ENCODE measurements around the gene HYI. TPM values are rescaled to one million over a fixed set of nuclear protein-coding genes. Genes with fewer than 3 reads are reported as not detected.

The HYI gene
- total and polyA plus RNA-seq, 7 donors = 40.4 to 104 (median 72.8) TPM

DNA sequence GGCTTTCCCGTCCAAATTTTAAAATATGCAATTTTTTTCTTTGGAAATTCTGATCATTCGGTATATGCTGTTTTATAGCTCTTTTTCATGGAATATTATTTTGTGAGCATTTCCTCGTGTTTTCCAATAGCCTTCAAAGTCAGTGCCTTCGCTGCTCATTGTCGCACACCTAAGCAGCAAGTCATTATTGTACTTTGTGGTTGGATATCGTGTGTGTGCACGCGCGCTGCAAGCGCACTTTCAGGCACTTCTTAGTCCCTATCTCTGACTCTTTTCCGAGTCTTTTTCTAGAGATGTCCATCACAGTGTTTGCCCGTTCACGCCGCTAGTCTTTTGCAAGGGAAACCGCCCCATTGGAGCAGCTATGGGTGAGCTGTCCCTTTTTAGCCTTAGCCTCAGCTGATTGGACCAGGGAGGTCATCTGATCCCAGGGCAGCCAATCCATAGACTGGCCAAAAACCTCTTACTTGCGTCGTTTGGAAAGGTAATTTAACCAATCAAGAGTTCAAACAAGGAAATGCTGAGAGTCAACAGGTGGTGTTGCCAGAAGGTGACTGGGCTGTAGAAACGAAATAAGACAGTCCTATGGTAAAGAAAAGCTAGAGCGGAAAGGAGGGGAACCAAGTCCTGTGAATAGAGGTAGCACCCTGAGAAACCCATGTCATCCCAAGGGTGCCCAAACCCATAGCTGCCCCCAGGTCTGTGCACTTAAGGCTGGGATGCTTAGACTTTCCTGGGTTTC lies 710 bp upstream of the HYI start:
- intact Hi-C loops (cut with DNase I) = loop anchor here (5.0 kb wide), 1 partner anchor 97 kb away; the partner anchor contains the start of gene CDC20
- H3K27me3 ChIP-seq = no peaks in the 10 kb centered on the region
- peak in 3 of 4 donors; percentile 22 to 60 (median 34) for TF ChIP-seq POLR2AphosphoS5 (IDR thresholded peaks at IDR 0.05)
- TF ChIP-seq, protein P1, sequence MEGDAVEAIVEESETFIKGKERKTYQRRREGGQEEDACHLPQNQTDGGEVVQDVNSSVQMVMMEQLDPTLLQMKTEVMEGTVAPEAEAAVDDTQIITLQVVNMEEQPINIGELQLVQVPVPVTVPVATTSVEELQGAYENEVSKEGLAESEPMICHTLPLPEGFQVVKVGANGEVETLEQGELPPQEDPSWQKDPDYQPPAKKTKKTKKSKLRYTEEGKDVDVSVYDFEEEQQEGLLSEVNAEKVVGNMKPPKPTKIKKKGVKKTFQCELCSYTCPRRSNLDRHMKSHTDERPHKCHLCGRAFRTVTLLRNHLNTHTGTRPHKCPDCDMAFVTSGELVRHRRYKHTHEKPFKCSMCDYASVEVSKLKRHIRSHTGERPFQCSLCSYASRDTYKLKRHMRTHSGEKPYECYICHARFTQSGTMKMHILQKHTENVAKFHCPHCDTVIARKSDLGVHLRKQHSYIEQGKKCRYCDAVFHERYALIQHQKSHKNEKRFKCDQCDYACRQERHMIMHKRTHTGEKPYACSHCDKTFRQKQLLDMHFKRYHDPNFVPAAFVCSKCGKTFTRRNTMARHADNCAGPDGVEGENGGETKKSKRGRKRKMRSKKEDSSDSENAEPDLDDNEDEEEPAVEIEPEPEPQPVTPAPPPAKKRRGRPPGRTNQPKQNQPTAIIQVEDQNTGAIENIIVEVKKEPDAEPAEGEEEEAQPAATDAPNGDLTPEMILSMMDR (IDR thresholded peaks at IDR 0.05) = peak in 1 of 4 experiments; percentile 28
- no peak for TF ChIP-seq EP300 (IDR thresholded peaks at IDR 0.05)
- TF ChIP-seq POLR2A (IDR thresholded peaks at IDR 0.05) = peak in 1 of 2 donors; percentile 50
- peaks cover 0 to 22% (median 20%) of the 10 kb centered on the region in 4 donors for H3K4me1 ChIP-seq
- WGBS, 2 donors = 4 to 7% methylated on average over 19 of the region's 19 CpGs
- peak; percentile 88 for DNase-seq
- peaks cover 4 to 27% (median 24%) of the 10 kb centered on the region in 4 donors for H3K36me3 ChIP-seq
- H3K27ac ChIP-seq = peak overlapping the region; percentile 90 to 97 (median 94)
- no peaks in the 10 kb centered on the region for H3K9me3 ChIP-seq
- peak overlapping the region; percentile 49 to 77 (median 67) for H3K4me3 ChIP-seq

DNA sequence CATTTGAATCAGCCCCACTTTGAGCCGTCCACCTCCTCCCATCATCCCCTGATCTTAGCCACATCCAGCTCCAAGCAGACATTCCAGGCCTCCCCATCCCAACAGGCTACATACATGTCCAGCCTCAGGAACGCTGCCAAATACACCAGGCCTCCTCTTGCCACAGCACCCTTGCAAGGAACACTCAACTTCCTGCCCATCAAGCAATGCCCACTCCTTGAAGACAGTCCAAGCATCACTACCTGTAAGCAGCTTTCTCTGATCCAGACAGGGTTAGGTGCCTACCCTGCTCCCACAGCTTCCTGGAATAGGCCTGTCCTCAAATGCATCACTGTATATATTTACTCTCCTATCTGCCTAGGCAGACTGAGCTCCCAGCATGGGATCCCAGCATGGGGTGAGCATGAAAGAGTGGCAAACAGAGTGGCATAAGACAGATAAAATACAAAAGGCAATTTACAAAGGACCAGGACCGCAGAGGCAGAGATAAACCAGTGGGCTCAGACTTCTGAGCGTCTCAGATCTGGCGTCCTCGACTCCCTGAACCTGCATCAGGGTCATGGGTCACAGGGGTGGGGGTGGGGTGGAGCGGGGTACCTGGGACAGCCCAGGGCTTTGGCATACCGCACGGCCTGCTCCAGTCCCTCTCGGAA lies 816 bp downstream of the HYI start:
- TF ChIP-seq EP300 (IDR thresholded peaks at IDR 0.05) = no peak
- TF ChIP-seq POLR2AphosphoS5 (IDR thresholded peaks at IDR 0.05) = peak in 1 of 4 donors; percentile 13
- TF ChIP-seq, protein P1 (IDR thresholded peaks at IDR 0.05) = peak in 1 of 4 experiments; percentile 11
- intact Hi-C loops (cut with DNase I) = loop anchor here (5.0 kb wide), 1 partner anchor 96 kb away; the partner anchor contains the start of gene CDC20
- Histone ChIP-seq H3K4me3 (peak overlapping the region; percentile 49 to 77 (median 67)), H3K27ac (peak overlapping the region; percentile 90 to 97 (median 94)), H3K36me3 (peaks cover 16 to 43% (median 35%) of the 10 kb centered on the region in 4 donors), H3K4me1 (peaks cover 0 to 22% (median 20%) of the 10 kb centered on the region in 4 donors), H3K27me3 (no peaks in the 10 kb centered on the region), H3K9me3 (no peaks in the 10 kb centered on the region)
- 19 to 28% methylated on average over 10 of the region's 10 CpGs for WGBS, 2 donors
- DNase-seq = peak; percentile 83

DNA sequence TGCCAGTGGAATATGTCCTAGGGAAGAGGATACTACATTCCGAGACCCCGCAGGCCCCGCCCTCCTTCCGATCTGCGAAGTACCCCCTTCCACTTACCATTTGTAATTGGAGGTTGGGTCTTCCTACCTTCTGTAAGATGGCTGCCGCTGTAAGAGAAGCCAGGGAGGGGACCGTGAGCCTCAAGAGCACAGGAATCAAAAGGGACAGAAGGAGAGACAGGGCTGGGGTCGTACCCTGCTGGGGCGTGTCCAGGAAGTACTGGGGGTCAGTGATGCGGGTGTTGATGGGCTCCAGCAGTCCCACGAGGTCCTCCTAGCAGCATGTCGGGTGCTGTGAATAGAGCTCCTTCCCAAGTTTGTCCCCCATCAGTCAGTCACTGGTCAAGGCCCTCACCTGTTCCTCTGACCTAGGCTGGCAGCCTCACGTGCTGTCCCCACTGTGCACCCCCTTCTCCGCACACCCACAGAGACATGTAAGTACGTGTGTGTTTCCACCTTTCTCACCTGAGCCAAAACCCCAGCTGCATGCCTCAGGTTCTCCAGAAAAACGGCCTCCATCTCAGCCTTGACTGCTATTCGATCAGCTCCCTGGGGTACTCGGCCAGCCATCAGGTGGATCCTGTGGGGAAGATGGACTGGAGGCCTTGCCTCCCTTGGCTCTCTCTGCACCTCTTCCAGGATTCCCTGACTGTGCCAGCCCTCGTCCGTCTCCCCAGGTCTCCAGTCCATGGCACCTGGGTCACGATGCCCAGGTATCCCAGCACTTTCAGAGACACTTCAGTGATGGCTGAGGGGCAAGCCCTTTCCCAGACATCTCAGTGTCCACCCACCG lies 1.8 kb downstream of the HYI start:
- Histone ChIP-seq H3K4me1 (peaks cover 0 to 22% (median 20%) of the 10 kb centered on the region in 4 donors), H3K36me3 (peaks cover 26 to 53% (median 45%) of the 10 kb centered on the region in 4 donors), H3K9me3 (no peaks in the 10 kb centered on the region), H3K27ac (peak overlapping the region in 3 of 4 donors; percentile 90 to 97 (median 95)), H3K27me3 (no peaks in the 10 kb centered on the region), H3K4me3 (no peak overlapping the region)
- intact Hi-C loops (cut with DNase I) = loop anchor here (5.0 kb wide), 1 partner anchor 95 kb away; the partner anchor contains the start of gene CDC20
- 86 to 87% methylated on average over 22 of the region's 22 CpGs for WGBS, 2 donors
- TF ChIP-seq, protein P1 (IDR thresholded peaks at IDR 0.05) = no peak
- no peak for TF ChIP-seq POLR2A (IDR thresholded peaks at IDR 0.05)
- no peak for TF ChIP-seq EP300 (IDR thresholded peaks at IDR 0.05)
- no peak for TF ChIP-seq POLR2AphosphoS5 (IDR thresholded peaks at IDR 0.05)
- peak; percentile 64 for DNase-seq

DNA sequence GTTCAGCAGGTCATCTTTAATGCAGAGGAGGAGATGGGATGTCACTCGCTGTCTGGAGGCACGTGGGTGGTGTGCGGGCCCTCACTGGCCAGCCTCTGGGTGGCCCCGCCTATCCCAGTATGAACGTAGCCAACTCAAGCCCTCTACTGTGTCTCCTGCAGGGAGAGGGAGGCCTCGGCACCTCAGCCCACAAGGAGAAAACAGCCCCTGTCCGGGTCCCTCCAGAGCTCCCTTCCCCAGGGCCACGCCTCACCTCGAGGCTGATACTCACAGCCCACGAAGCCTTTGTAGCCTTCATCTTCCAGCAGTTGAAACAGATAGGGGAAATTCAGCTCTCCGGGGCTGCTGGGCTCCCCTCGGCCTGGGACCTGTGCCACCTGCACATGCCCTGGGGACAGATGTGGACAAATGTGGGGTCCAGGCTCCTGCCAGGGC lies 2.6 kb downstream of the HYI start:
- Histone ChIP-seq H3K4me1 (peaks cover 0 to 22% (median 20%) of the 10 kb centered on the region in 4 donors), H3K27ac (peak overlapping the region in 1 of 4 donors; percentile 90), H3K9me3 (no peaks in the 10 kb centered on the region), H3K36me3 (peaks cover 33 to 60% (median 53%) of the 10 kb centered on the region in 4 donors), H3K4me3 (no peak overlapping the region), H3K27me3 (no peaks in the 10 kb centered on the region)
- 74 to 84% methylated on average over 12 of the region's 12 CpGs for WGBS, 2 donors
- intact Hi-C loops (cut with DNase I) = loop anchor here (5.0 kb wide), 1 partner anchor 94 kb away; the partner anchor contains the start of gene CDC20
- TF ChIP-seq EP300 (IDR thresholded peaks at IDR 0.05) (no peak), POLR2AphosphoS5 (IDR thresholded peaks at IDR 0.05) (no peak), POLR2A (IDR thresholded peaks at IDR 0.05) (no peak)
- TF ChIP-seq, protein P1 (IDR thresholded peaks at IDR 0.05) = no peak
- DNase-seq = peak; percentile 51
